OCI-LY7 (cell line): ENCODE results near the gene ANKS1B. TPM values are rescaled to one million over a fixed set of nuclear protein-coding genes. Genes with fewer than 3 reads are reported as not detected.

ENCODE experiments used
- BruUV-seq: library from RNA; stranded (reverse); fragments of 400-500 nt; replicated peaks from 2 replicates; lab custom pipeline; 2021; lab: Mats Ljungman, UMichigan
- CTCF ChIA-PET: fragments of 300-600 bp; sonication (Branson Sonifier 250); formaldehyde crosslinking; loops from one replicate; lab custom pipeline; 2022; ENCODE audit warnings: antibody characterized with exemption; ENCODE audit not compliant: unreplicated experiment; lab: Charles Lee
- POLR2A ChIA-PET: fragments of 300-600 bp; sonication (Branson Sonifier 250); formaldehyde crosslinking; loops from one replicate; lab custom pipeline; 2022; ENCODE audit warnings: antibody characterized with exemption; lab: Charles Lee
- DNase-seq: peaks from one replicate; pipeline ENCODE4 v3.0.0-alpha.2; 2015; ENCODE audit warnings: low spot score
- H2AFZ ChIP-seq: fragments of 200-600 bp; sonication (generic), shearing (Covaris generic); 2 replicates; pipeline ENCODE4 v1.6.1; 2014; ENCODE audit warnings: mild to moderate bottlenecking, antibody characterized with exemption, low read length, moderate library complexity
- H3K27ac ChIP-seq: fragments of 200-600 bp; sonication (generic); 2 replicates; pipeline ENCODE4 v1.5.1; 2014; ENCODE audit warnings: mixed run types, low read depth, mild to moderate bottlenecking, moderate library complexity, low read length, inconsistent platforms; ENCODE audit not compliant: poor library complexity, severe bottlenecking
- H3K36me3 ChIP-seq: fragments of 200-600 bp; sonication (generic); 2 replicates; pipeline ENCODE4 v1.6.1; 2014; ENCODE audit warnings: mild to moderate bottlenecking, antibody characterized with exemption, low read length, moderate library complexity, mixed read lengths; ENCODE audit not compliant: insufficient read depth
- H3K4me1 ChIP-seq: fragments of 200-600 bp; sonication (generic); 2 replicates; pipeline ENCODE4 v1.5.1; 2014; ENCODE audit warnings: mild to moderate bottlenecking, low read length; ENCODE audit not compliant: insufficient read depth, poor library complexity, severe bottlenecking
- H3K4me2 ChIP-seq: fragments of 200-600 bp; sonication (generic); 2 replicates; pipeline ENCODE4 v1.6.1; 2014; ENCODE audit warnings: mild to moderate bottlenecking, low read length
- H3K4me3 ChIP-seq: fragments of 200-600 bp; sonication (generic); 2 replicates; pipeline ENCODE4 v1.5.1; 2014; ENCODE audit warnings: mild to moderate bottlenecking, low read depth, low read length; ENCODE audit not compliant: poor library complexity, severe bottlenecking
- H3K79me2 ChIP-seq: fragments of 200-600 bp; sonication (generic); 2 replicates; pipeline ENCODE4 v1.6.1; 2016; ENCODE audit warnings: low read depth, mild to moderate bottlenecking, low read length, moderate library complexity, mixed read lengths; ENCODE audit not compliant: insufficient read depth
- H3K9me2 ChIP-seq: fragments of 200-600 bp; sonication (generic); 2 replicates; pipeline ENCODE4 v1.6.1; 2016; ENCODE audit warnings: mild to moderate bottlenecking, low read length, mixed read lengths; ENCODE audit not compliant: insufficient read depth
- H3K9me3 ChIP-seq: fragments of 200-600 bp; sonication (generic); 2 replicates; pipeline ENCODE4 v1.6.1; 2014; ENCODE audit warnings: mild to moderate bottlenecking, mixed run types, low read length, mixed read lengths
- H4K20me1 ChIP-seq: fragments of 200-600 bp; sonication (generic); 2 replicates; pipeline ENCODE4 v1.6.1; 2014; ENCODE audit warnings: mild to moderate bottlenecking, antibody characterized with exemption, low read length, moderate library complexity, mixed read lengths; ENCODE audit not compliant: insufficient read depth
- EZH2phosphoT487 ChIP-seq: fragments of 200-600 bp; sonication (generic); IDR thresholded peaks from 2 replicates; pipeline ENCODE4 v1.6.1; 2018; ENCODE audit warnings: low read depth, borderline replicate concordance, mild to moderate bottlenecking, mixed run types, antibody characterized with exemption, low read length, moderate library complexity, mixed read lengths
- intact Hi-C: fragments of 100-400 bp; cut with micrococcal nuclease; formaldehyde crosslinking; loops from one replicate; pipeline ENCODE4 v1.10.0; 2022; ENCODE audit not compliant: unreplicated experiment
- total RNA-seq, 2 experiments: library from RNA; depleted of rRNA in 1 of 2; stranded (reverse); fragments of >200 nt in 1 of 2; shearing (Covaris generic) in 1 of 2; gene quantifications; 2 replicates each; pipeline ENCODE4 v1.2.3, GENCODE V29; 2014 to 2022
- TF ChIP-seq, protein P1 (sequence below): fragments of 200-600 bp; sonication (generic); conservative IDR thresholded peaks from 2 replicates; pipeline ENCODE4 v1.5.1; 2014; ENCODE audit warnings: mild to moderate bottlenecking, antibody characterized with exemption, low read length, moderate library complexity, mixed read lengths

Gene ANKS1B
- total RNA-seq, 2 experiments from 2014 or later, result 2.9 to 6.0 TPM

DNA sequence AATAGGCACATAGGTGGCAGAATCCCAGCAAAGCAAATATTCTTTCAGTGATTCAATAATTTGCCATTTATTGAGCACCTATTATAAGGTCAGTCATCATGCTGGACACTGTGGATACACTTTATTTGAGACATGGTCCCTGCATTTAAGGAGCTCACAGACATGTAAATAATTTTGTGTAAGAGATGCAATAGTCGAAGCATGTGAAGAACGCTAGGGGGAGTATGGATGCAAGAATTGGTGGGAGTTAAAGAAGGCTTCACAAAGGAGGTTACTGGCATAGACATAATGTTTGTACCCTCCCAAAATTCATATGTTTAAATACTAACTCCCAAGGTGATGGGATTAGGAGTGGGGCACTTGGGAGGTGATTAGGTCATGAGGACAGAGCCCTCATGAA lies 597.8 kb downstream of the ANKS1B start:
- CTCF ChIA-PET, result interaction anchor here (0.6 to 1.1 kb wide), 2 partner anchors 219 to 272 kb away, joined by 4 read pairs; no protein-coding TSS in a partner anchor
- intact Hi-C loops, result no loop called here

GRCh38 chr12:99383258-99383657 lies 601.5 kb downstream of the ANKS1B start:
- POLR2A ChIA-PET, result interaction anchor here (0.6 to 1.4 kb wide), 7 partner anchors 11 to 656 kb away, joined by 3 to 10 read pairs (median 5); no protein-coding TSS in a partner anchor
- H3K4me2 ChIP-seq, result peak overlapping the region; percentile 16; the same call in 1 of the 2 replicates
- no peaks in the 10 kb centered on the region for H3K9me2 ChIP-seq
- DNase-seq, result peak; percentile 56
- no peak for TF ChIP-seq EZH2phosphoT487
- TF ChIP-seq, protein P1, sequence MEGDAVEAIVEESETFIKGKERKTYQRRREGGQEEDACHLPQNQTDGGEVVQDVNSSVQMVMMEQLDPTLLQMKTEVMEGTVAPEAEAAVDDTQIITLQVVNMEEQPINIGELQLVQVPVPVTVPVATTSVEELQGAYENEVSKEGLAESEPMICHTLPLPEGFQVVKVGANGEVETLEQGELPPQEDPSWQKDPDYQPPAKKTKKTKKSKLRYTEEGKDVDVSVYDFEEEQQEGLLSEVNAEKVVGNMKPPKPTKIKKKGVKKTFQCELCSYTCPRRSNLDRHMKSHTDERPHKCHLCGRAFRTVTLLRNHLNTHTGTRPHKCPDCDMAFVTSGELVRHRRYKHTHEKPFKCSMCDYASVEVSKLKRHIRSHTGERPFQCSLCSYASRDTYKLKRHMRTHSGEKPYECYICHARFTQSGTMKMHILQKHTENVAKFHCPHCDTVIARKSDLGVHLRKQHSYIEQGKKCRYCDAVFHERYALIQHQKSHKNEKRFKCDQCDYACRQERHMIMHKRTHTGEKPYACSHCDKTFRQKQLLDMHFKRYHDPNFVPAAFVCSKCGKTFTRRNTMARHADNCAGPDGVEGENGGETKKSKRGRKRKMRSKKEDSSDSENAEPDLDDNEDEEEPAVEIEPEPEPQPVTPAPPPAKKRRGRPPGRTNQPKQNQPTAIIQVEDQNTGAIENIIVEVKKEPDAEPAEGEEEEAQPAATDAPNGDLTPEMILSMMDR, result no peak
- H3K4me1 ChIP-seq, result peaks cover 42% of the 10 kb centered on the region
- H3K4me3 ChIP-seq, result no peak overlapping the region
- CTCF ChIA-PET, result interaction anchor here (0.6 kb wide), 2 partner anchors 8 to 204 kb away, joined by 5 to 7 read pairs; no protein-coding TSS in a partner anchor
- H4K20me1 ChIP-seq, result no peaks in the 10 kb centered on the region
- peak overlapping the region; percentile 71 for H2AFZ ChIP-seq
- BruUV-seq, result no TSS peak
- H3K36me3 ChIP-seq, result peaks cover 8% of the 10 kb centered on the region
- peaks cover 9% of the 10 kb centered on the region; the same call in 1 of the 2 replicates for H3K9me3 ChIP-seq
- H3K79me2 ChIP-seq, result no peaks in the 10 kb centered on the region
- intact Hi-C loops, result no loop called here
- peak overlapping the region; percentile 36 for H3K27ac ChIP-seq

More for the DNA sequence above, 597.8 kb downstream of the ANKS1B start:
- Histone ChIP-seq H3K4me1 (peaks cover 78% of the 10 kb centered on the region), H3K36me3 (peaks cover 43% of the 10 kb centered on the region), H3K9me2 (no peaks in the 10 kb centered on the region), H3K4me2 (no peak overlapping the region), H2AFZ (no peak overlapping the region), H3K27ac (no peak overlapping the region), H4K20me1 (no peaks in the 10 kb centered on the region), H3K4me3 (no peak overlapping the region), H3K79me2 (no peaks in the 10 kb centered on the region), H3K9me3 (peaks cover 26% of the 10 kb centered on the region; the same call in 1 of the 2 replicates)
- TF ChIP-seq EZH2phosphoT487, result no peak
- TF ChIP-seq, protein P1, result peak; percentile 76
- POLR2A ChIA-PET, result interaction anchor here (0.9 to 2.0 kb wide), 4 partner anchors 28 to 272 kb away, joined by 3 to 5 read pairs (median 3); no protein-coding TSS in a partner anchor
- DNase-seq, result peak; percentile 67
- no TSS peak for BruUV-seq

GRCh38 chr12:99381992-99382391 lies 602.7 kb downstream of the ANKS1B start:
- H3K4me2 ChIP-seq, result 0 out of 2 replicates have a peak overlapping the region, but pooled peaks have one; percentile 16
- no peak for DNase-seq
- H3K4me1 ChIP-seq, result peaks cover 36% of the 10 kb centered on the region
- intact Hi-C loops, result no loop called here
- H3K27ac ChIP-seq, result no peak overlapping the region
- H2AFZ ChIP-seq, result peak overlapping the region; percentile 71
- peaks cover 9% of the 10 kb centered on the region; the same call in 1 of the 2 replicates for H3K9me3 ChIP-seq
- no peaks in the 10 kb centered on the region for H3K79me2 ChIP-seq
- no TSS peak for BruUV-seq
- no peaks in the 10 kb centered on the region for H3K9me2 ChIP-seq
- ChIA-PET CTCF (interaction anchor here (1.1 kb wide), 1 partner anchor 10 kb away, joined by 4 read pairs; no protein-coding TSS in a partner anchor), POLR2A (interaction anchor here (0.6 to 2.0 kb wide), 8 partner anchors 9 to 329 kb away, joined by 3 to 10 read pairs (median 4); no protein-coding TSS in a partner anchor)
- no peak overlapping the region for H3K4me3 ChIP-seq
- TF ChIP-seq, protein P1, result no peak
- TF ChIP-seq EZH2phosphoT487, result no peak
- H3K36me3 ChIP-seq, result no peaks in the 10 kb centered on the region; the same call in 1 of the 2 replicates
- no peaks in the 10 kb centered on the region for H4K20me1 ChIP-seq
